ENCODE data around the gene NF1.

DNA sequence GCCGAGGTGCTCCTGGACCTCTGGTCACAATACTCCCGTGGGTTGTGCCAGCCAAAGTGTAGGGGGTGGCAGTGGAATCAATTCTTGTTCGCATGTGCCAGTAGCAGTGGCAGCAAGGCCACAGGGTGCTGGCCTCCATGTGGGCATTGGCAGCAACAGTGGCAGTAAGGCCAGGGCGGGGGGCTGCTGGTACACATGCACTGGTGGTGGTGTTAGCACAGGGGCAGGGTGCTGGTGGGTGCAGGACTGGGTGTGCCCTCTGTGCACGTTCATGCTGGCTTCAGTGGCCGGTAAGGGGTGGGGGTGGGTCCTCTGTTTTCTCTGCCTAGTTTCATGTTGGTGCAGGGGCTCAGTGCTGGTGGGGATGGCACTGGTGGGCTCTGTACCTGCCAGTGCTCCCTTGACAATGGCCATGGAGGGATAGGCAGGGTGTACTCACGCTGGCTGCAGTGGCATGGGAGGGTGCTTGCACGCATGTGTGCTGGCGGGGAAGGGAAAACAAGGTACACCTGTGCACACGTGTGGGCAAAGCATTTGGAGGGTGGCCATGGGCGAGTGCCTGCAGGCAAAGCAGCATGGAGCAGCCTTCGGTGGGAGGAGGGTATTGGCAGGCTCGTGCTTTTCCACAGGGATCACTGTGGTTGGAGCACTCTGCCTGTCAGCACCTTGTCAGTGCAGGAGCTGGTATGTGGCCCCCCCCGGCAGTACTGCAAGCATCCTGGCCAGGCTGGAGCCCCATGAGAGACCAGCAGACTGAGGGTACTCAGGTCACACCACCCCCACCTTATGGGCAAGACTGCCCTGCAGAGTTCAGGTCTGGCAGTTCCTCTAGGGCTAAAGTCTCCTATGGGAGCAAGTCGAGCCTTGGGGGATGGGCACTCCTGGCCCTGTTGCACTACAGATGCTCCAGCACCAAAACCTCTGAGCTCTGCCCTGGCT is 35.8 kb downstream of the NF1 start:
- no peak for TF ChIP-seq POLR2AphosphoS5 (IDR thresholded peaks at IDR 0.05; ENCODE audit: low read depth, low read length)
- no peak for TF ChIP-seq TAF1 (IDR thresholded peaks at IDR 0.05; ENCODE audit: borderline replicate concordance, insufficient read depth, low read length)
- TF ChIP-seq SIN3A (IDR thresholded peaks at IDR 0.05; ENCODE audit: borderline replicate concordance, insufficient read depth, low read length): no peak
- TF ChIP-seq, protein P1, sequence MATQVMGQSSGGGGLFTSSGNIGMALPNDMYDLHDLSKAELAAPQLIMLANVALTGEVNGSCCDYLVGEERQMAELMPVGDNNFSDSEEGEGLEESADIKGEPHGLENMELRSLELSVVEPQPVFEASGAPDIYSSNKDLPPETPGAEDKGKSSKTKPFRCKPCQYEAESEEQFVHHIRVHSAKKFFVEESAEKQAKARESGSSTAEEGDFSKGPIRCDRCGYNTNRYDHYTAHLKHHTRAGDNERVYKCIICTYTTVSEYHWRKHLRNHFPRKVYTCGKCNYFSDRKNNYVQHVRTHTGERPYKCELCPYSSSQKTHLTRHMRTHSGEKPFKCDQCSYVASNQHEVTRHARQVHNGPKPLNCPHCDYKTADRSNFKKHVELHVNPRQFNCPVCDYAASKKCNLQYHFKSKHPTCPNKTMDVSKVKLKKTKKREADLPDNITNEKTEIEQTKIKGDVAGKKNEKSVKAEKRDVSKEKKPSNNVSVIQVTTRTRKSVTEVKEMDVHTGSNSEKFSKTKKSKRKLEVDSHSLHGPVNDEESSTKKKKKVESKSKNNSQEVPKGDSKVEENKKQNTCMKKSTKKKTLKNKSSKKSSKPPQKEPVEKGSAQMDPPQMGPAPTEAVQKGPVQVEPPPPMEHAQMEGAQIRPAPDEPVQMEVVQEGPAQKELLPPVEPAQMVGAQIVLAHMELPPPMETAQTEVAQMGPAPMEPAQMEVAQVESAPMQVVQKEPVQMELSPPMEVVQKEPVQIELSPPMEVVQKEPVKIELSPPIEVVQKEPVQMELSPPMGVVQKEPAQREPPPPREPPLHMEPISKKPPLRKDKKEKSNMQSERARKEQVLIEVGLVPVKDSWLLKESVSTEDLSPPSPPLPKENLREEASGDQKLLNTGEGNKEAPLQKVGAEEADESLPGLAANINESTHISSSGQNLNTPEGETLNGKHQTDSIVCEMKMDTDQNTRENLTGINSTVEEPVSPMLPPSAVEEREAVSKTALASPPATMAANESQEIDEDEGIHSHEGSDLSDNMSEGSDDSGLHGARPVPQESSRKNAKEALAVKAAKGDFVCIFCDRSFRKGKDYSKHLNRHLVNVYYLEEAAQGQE (IDR thresholded peaks at IDR 0.05; ENCODE audit: insufficient read depth in 1 of 2, low read depth in 2 of 2, low read length in 2 of 2): no peak
- no peak for TF ChIP-seq FOXP2 (optimal IDR thresholded peaks at IDR 0.05; ENCODE audit: borderline replicate concordance, extremely low read depth, extremely low read length, insufficient read depth)
